Placental epithelial cell (primary cell): ENCODE results near the gene PKNOX1. TPM values are rescaled to one million over a fixed set of nuclear protein-coding genes. Genes with fewer than 3 reads are reported as not detected.

ENCODE experiments used
- small RNA-seq: library from RNA; depleted of rRNA; stranded (forward); fragments of <200 nt; gene quantifications from one replicate; pipeline ENCODE3, GENCODE V24; 2012
- total RNA-seq: library from RNA; depleted of rRNA; stranded (reverse); fragments of >200 nt; gene quantifications from 2 replicates; pipeline ENCODE4 v1.2.3, GENCODE V29; 2012

The PKNOX1 gene
- total RNA-seq = 8.9 and 9.0 TPM in 2 replicates

GRCh38 chr21:42973991-42974831, at the start of gene PKNOX1:
TSS of gene PKNOX1 (plus strand) at chr21:42974562. CDS start at chr21:43004382, 29,820 bp downstream.

GRCh38 chr21:42925114-42925926, 49.0 kb upstream of the PKNOX1 start, which contains the start of gene ERVH48-1:
TSS of gene ERVH48-1 (minus strand) at chr21:42925630. CDS start at chr21:42919006, 6,624 bp downstream.

GRCh38 chr21:43075170-43076022, 101.0 kb downstream of the PKNOX1 start, which contains the start of gene CBS:
TSS of gene CBS (minus strand) at chr21:43075835. CDS start at chr21:43072193, 3,642 bp downstream.

Small RNA genes within 50 kb of the gene (small RNA-seq; reads per million reads assigned to genes)
- not detected for gene MIR5692B

Other genes starting within 250 kb of the PKNOX1 start
- 4.3 and 5.6 TPM in 2 replicates for gene WDR4, start 95.0 kb upstream of the PKNOX1 start, total RNA-seq
- 45.5 and 56.8 TPM in 2 replicates for gene NDUFV3, start 81.3 kb upstream of the PKNOX1 start, total RNA-seq
- gene ERVH48-1, start 48.9 kb upstream of the PKNOX1 start, total RNA-seq = not detected in 2 replicates
- gene CBS, start 101.3 kb downstream of the PKNOX1 start, total RNA-seq = 4.3 and 43.3 TPM in 2 replicates
- 22.3 and 26.7 TPM in 2 replicates for gene U2AF1, start 133.0 kb downstream of the PKNOX1 start, total RNA-seq
- gene CRYAA, start 194.4 kb downstream of the PKNOX1 start, total RNA-seq = not detected in 2 replicates